ENCODE measurements around the gene SCN8A. TPM values are rescaled to one million over a fixed set of nuclear protein-coding genes. Genes with fewer than 3 reads are reported as not detected.

SCN8A gene
- total and polyA plus RNA-seq, 12 donors, result 0.01 to 1.6 (median 0.35) TPM; not detected in 1

DNA sequence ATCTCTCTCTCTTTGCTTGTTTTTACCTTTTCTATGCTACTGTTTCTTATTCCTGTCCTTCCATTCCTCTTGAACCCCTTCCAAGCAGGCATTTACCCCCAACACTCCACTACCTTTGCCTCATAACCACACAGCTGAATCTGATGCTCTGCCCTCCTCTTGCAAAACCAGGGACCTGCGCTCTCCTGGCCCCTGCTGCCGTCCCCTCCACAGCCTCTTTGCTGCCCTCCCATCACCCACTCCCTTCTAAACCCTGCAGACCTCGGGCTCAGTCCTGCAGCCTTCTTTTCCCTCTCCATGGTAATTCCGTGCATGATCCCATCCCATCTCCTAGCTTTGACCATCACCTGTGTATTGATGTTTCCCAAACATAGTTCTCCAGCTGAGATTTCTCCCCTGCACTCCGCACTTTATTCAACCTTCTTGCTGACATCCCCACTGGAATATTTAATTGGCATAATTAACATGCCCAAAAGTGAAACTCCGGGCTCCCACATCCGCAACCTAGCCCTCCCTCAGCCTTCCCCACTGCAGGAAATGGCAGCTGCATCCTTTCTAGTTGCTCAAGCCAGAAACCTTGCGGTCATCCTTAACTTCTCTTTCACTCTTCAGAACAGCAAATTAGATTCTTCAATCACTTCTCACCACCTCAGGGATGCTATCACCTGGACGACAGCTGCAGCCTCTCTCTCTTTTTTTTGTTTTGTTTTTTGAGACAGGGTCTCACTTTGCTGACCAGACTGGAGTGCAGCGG lies 241.5 kb downstream of the SCN8A start:
- 37 to 44% methylated on average over 10 of the region's 10 CpGs for WGBS, 2 donors
- intact Hi-C loops (cut with DNase I), result loop anchor here in 1 of 10 donors (5.0 kb wide), 1 partner anchor 40 kb away; no protein-coding TSS in a partner anchor
- Histone ChIP-seq H3K27me3 (peaks cover 0 to 49% (median 13%) of the 10 kb centered on the region in 7 donors), H3K4me3 (no peak overlapping the region), H3K4me1 (peaks cover 0 to 44% (median 0%) of the 10 kb centered on the region in 9 donors), H3K36me3 (no peaks in the 10 kb centered on the region), H3K9me3 (no peaks in the 10 kb centered on the region), H3K27ac (no peak overlapping the region)
- TF ChIP-seq, protein P1, sequence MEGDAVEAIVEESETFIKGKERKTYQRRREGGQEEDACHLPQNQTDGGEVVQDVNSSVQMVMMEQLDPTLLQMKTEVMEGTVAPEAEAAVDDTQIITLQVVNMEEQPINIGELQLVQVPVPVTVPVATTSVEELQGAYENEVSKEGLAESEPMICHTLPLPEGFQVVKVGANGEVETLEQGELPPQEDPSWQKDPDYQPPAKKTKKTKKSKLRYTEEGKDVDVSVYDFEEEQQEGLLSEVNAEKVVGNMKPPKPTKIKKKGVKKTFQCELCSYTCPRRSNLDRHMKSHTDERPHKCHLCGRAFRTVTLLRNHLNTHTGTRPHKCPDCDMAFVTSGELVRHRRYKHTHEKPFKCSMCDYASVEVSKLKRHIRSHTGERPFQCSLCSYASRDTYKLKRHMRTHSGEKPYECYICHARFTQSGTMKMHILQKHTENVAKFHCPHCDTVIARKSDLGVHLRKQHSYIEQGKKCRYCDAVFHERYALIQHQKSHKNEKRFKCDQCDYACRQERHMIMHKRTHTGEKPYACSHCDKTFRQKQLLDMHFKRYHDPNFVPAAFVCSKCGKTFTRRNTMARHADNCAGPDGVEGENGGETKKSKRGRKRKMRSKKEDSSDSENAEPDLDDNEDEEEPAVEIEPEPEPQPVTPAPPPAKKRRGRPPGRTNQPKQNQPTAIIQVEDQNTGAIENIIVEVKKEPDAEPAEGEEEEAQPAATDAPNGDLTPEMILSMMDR (IDR thresholded peaks at IDR 0.05), result no peak
- DNase-seq (no peak), ATAC-seq (peak in 2 of 8 donors; percentile 16 to 37)

DNA sequence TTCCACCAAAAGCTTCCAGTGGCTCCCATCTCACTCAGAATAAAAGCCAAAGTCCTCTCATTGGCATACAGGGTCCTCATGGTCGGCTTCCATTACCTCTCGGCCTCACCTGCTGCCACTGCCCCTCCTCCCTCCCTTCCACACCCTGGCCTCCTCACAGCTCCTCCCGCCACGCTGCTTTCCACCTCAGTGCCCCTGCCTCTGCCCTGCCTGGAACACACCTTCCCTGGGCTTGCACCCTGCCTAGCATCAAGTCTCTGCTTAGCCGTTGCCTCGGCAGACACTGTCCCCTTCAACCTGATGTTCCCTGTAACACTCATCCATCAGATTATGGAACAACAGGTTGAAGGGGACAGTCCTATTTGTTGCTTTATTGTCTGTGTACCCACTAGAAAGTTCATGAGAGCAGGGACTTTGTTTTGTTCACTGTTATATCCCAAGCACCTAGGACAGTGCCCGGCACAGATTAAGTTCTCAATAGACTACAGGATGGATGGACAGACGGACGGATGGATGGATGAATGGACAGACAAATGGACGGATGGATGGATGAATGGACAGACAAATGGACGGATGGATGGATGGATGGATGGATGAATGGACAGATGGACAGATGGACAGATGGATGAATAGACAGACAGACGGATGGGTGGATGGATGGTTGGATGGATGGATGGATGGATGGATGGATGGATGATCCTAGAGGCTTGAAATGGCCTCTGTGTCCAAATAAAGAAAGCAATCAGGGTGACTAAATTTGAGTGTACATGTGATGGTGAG lies 242.6 kb downstream of the SCN8A start:
- Histone ChIP-seq H3K27me3 (peaks cover 0 to 45% (median 13%) of the 10 kb centered on the region in 7 donors), H3K9me3 (no peaks in the 10 kb centered on the region), H3K36me3 (no peaks in the 10 kb centered on the region), H3K4me3 (no peak overlapping the region), H3K4me1 (peaks cover 3 to 39% (median 7%) of the 10 kb centered on the region in 9 donors), H3K27ac (no peak overlapping the region)
- TF ChIP-seq, protein P1 (IDR thresholded peaks at IDR 0.05), result no peak
- DNase-seq, result no peak
- 77 to 84% methylated on average over 12 of the region's 12 CpGs for WGBS, 2 donors
- ATAC-seq, result no peak
- intact Hi-C loops (cut with DNase I), result loop anchor here in 1 of 10 donors (5.0 kb wide), 1 partner anchor 39 kb away; no protein-coding TSS in a partner anchor

DNA sequence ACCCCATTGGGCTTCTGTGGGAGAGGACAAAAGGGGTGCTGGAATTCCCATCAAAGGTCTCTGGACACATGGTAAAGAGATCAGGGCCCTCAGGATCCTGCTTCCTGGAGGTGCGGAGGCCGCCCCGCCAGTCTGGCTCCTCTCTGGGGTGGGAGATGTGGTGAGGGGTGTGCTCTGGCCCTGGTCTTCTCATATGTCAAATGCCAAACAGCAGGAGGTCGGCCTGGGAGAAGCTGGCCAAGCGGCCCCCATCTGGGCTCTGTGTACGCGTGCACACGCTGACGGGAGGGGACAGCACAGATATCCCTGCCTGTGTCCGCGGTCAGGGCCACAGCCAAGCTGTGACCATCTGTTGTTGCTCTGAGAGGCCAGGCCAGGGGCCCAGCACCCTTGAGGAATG lies 243.4 kb downstream of the SCN8A start:
- ATAC-seq, result peak in 5 of 8 donors; percentile 28 to 61 (median 41)
- H3K4me3 ChIP-seq, result no peak overlapping the region
- intact Hi-C loops (cut with DNase I), result loop anchor here in 1 of 10 donors (5.0 kb wide), 1 partner anchor 38 kb away; no protein-coding TSS in a partner anchor
- H3K36me3 ChIP-seq, result no peaks in the 10 kb centered on the region
- no peaks in the 10 kb centered on the region for H3K9me3 ChIP-seq
- DNase-seq, result no peak
- 41 to 59% methylated on average over 11 of the region's 11 CpGs for WGBS, 2 donors
- H3K27me3 ChIP-seq, result peaks cover 0 to 39% (median 13%) of the 10 kb centered on the region in 7 donors
- TF ChIP-seq, protein P1 (IDR thresholded peaks at IDR 0.05), result no peak
- H3K4me1 ChIP-seq, result peaks cover 5 to 46% (median 15%) of the 10 kb centered on the region in 9 donors
- H3K27ac ChIP-seq, result no peak overlapping the region

DNA sequence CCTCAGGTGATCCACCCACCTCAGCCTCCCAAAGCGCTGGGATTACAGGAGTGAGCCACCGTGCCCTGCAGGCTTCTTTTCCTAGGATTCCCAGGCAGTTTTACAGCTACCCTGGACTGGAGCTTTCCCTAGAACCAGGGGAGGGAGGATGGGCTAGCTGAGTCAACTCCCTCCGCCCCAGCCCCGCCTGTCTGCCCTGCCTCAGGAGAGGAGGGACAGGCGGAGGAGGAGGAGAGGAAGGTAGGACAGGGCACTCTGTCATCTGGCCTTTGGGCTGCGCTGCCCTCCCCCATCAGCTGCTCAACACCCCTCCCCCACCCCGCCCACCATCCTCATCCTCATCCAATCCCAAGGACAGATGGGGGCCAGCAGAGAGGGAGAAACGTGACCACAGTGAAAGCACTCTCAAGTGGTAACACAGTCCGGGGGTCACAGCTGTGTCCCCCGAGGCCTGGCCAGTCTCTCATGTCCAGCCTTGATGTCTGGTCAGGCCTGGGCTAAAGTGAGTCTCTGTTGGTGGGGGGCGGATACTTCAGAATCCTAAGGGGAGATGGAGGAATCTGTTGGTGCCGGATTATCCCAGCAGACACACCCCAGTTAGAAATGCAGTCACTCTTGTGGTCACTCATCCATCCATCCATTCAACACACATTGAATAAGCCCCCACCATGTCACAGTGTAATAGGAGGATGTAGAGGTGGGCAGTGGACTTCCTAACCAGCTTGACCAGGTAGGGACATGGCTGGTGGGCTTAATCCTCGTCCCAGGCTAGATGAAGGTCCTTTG lies 245.2 kb downstream of the SCN8A start:
- intact Hi-C loops (cut with DNase I), result no loop called here
- WGBS, 2 donors, result 71 to 73% methylated on average over 13 of the region's 13 CpGs
- no peak for DNase-seq
- no peak overlapping the region for H3K27ac ChIP-seq
- H3K36me3 ChIP-seq, result no peaks in the 10 kb centered on the region
- H3K27me3 ChIP-seq, result peaks cover 0 to 33% (median 13%) of the 10 kb centered on the region in 7 donors
- H3K9me3 ChIP-seq, result no peaks in the 10 kb centered on the region
- H3K4me1 ChIP-seq, result peaks cover 5 to 55% (median 20%) of the 10 kb centered on the region in 9 donors
- H3K4me3 ChIP-seq, result no peak overlapping the region
- TF ChIP-seq, protein P1 (IDR thresholded peaks at IDR 0.05), result no peak
- ATAC-seq, result no peak

All from heart right ventricle (tissue), 16 donors.